ENCODE measurements around the gene CALN1. TPM values are rescaled to one million over a fixed set of nuclear protein-coding genes. Genes with fewer than 3 reads are reported as not detected.

The CALN1 gene
- polyA plus RNA-seq, 1 experiment: not detected

GRCh38 chr7:72223351-72223750 is 188.8 kb downstream of the CALN1 start:
- no peaks in the 10 kb centered on the region for H3K27me3 ChIP-seq (ENCODE audit: control insufficient read depth, insufficient read depth, low read length)
- no peak for DNase-seq (ENCODE audit: low read depth, low spot score)
- H3K9me3 ChIP-seq (ENCODE audit: control insufficient read depth, insufficient read depth, low read length): peaks cover 60% of the 10 kb centered on the region
- CTCF ChIA-PET: no interaction called here
- H3K4me3 ChIP-seq (ENCODE audit: low read depth, low read length): no peak overlapping the region
- H3K27ac ChIP-seq (ENCODE audit: low read depth, low read length): no peak overlapping the region
- TF ChIP-seq CTCF (IDR thresholded peaks at IDR 0.05; ENCODE audit: low read depth, low read length): no peak
- POLR2A ChIA-PET: no interaction called here

- POLR2A ChIA-PET: interaction anchor here (0.7 kb wide), 1 partner anchor 50 kb away, joined by 3 read pairs; no protein-coding TSS in a partner anchor
- no peak overlapping the region for H3K27ac ChIP-seq (ENCODE audit: low read depth, low read length)
- no peak overlapping the region for H3K4me3 ChIP-seq (ENCODE audit: low read depth, low read length)
- H3K27me3 ChIP-seq (ENCODE audit: control insufficient read depth, insufficient read depth, low read length): no peaks in the 10 kb centered on the region
- TF ChIP-seq CTCF (IDR thresholded peaks at IDR 0.05; ENCODE audit: low read depth, low read length): no peak
- no peak for DNase-seq (ENCODE audit: low read depth, low spot score)
- CTCF ChIA-PET: no interaction called here
- peaks cover 67% of the 10 kb centered on the region for H3K9me3 ChIP-seq (ENCODE audit: control insufficient read depth, insufficient read depth, low read length)
Observed at GRCh38 chr7:72222136-72222535, 190.0 kb downstream of the CALN1 start.

- no peak for TF ChIP-seq CTCF (IDR thresholded peaks at IDR 0.05; ENCODE audit: low read depth, low read length)
Observed at GRCh38 chr7:72219500-72219899, 192.6 kb downstream of the CALN1 start.

GRCh38 chr7:72217151-72217550 is 195.0 kb downstream of the CALN1 start:
- POLR2A ChIA-PET: no interaction called here

More at GRCh38 chr7:72219500-72219899, 192.6 kb downstream of the CALN1 start:
- ChIA-PET POLR2A (no interaction called here), CTCF (no interaction called here)
- Histone ChIP-seq H3K9me3 (ENCODE audit: control insufficient read depth, insufficient read depth, low read length) (peaks cover 61% of the 10 kb centered on the region), H3K27me3 (ENCODE audit: control insufficient read depth, insufficient read depth, low read length) (no peaks in the 10 kb centered on the region), H3K27ac (ENCODE audit: low read depth, low read length) (no peak overlapping the region), H3K4me3 (ENCODE audit: low read depth, low read length) (no peak overlapping the region)
- DNase-seq (ENCODE audit: low read depth, low spot score): no peak

GRCh38 chr7:72213769-72214168 is 198.4 kb downstream of the CALN1 start:
- Histone ChIP-seq H3K27ac (ENCODE audit: low read depth, low read length) (no peak overlapping the region), H3K4me3 (ENCODE audit: low read depth, low read length) (no peak overlapping the region), H3K9me3 (ENCODE audit: control insufficient read depth, insufficient read depth, low read length) (peaks cover 52% of the 10 kb centered on the region), H3K27me3 (ENCODE audit: control insufficient read depth, insufficient read depth, low read length) (no peaks in the 10 kb centered on the region)
- ChIA-PET CTCF (no interaction called here), POLR2A (no interaction called here)
- no peak for TF ChIP-seq CTCF (IDR thresholded peaks at IDR 0.05; ENCODE audit: low read depth, low read length)
- no peak for DNase-seq (ENCODE audit: low read depth, low spot score)

More at GRCh38 chr7:72217151-72217550, 195.0 kb downstream of the CALN1 start:
- no peak overlapping the region for H3K27ac ChIP-seq (ENCODE audit: low read depth, low read length)
- H3K27me3 ChIP-seq (ENCODE audit: control insufficient read depth, insufficient read depth, low read length): no peaks in the 10 kb centered on the region
- no peak overlapping the region for H3K4me3 ChIP-seq (ENCODE audit: low read depth, low read length)
- no peak for DNase-seq (ENCODE audit: low read depth, low spot score)
- CTCF ChIA-PET: no interaction called here
- TF ChIP-seq CTCF (IDR thresholded peaks at IDR 0.05; ENCODE audit: low read depth, low read length): no peak
- H3K9me3 ChIP-seq (ENCODE audit: control insufficient read depth, insufficient read depth, low read length): peaks cover 55% of the 10 kb centered on the region

Measured in AG04450 (cell line).